Testis (tissue), 2 donors: ENCODE results near the gene WDR93.

Source experiments
- CTCF ChIP-seq, 3 experiments: fragments of 450-650 bp in 2 of 3; fragments of 200-600 bp in 1 of 3; sonication (generic) in 1 of 3; IDR thresholded peaks; one replicate each; pipeline ENCODE4 v1.5.1; 2016 to 2019; ENCODE audit warnings: antibody characterized with exemption in 3 of 3, mild to moderate bottlenecking in 2 of 3, moderate library complexity in 1 of 3
- POLR2A ChIP-seq: fragments of 450-650 bp; IDR thresholded peaks from one replicate; pipeline ENCODE4 v1.6.1; 2017; ENCODE audit warnings: antibody characterized with exemption, mild to moderate bottlenecking, moderate library complexity

- TF ChIP-seq CTCF (IDR thresholded peaks at IDR 0.05) (no peak), POLR2A (no peak)
Measured at GRCh38 chr15:89680282-89680873, 10.2 kb upstream of the WDR93 start.
